Embryonic facial prominence (tissue), 1 donor: ENCODE results near the gene BMP7.

Experiments used
- DNase-seq: peaks from one replicate; pipeline ENCODE4 v3.0.0-alpha.2; 2016; ENCODE audit errors: extremely low spot score

BMP7 gene

DNA sequence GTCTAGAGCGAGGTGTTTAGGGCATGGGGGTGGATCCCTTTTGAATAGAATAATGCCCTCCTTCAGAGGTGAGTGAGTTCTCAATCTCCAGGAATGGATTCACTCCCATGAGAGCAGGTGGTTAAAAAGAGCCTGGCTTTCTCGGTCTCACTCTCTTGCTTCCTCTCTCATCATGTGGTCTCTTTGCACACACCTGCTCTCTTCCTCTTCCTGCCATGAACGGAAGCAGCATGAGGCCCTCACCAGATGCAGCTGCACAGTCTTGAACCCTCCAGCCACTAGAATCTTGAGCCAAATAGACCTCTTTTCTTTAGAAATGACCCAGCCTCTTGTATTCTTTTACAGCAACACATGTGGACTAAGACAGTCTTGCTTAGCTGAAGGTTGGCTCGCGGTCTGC is 119.3 kb downstream of the BMP7 start:
- DNase-seq, result no peak

DNA sequence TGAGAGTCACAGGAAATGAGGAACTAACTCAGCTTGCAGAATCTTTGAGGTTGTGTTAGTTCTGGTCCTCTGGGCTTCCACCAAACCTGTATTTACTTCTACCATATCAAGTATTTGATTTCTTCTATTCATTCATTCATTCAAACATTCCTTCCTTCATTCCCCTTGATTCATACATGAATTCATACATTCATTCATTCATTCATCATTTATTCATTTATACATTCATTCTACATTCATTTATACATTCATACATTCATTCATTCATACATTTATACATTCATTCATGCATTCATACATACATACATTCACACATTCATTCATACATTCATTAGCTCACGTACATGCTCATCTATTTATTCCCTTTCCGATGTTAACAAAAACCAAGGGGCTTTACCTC is 120.3 kb downstream of the BMP7 start:
- DNase-seq, result no peak

DNA sequence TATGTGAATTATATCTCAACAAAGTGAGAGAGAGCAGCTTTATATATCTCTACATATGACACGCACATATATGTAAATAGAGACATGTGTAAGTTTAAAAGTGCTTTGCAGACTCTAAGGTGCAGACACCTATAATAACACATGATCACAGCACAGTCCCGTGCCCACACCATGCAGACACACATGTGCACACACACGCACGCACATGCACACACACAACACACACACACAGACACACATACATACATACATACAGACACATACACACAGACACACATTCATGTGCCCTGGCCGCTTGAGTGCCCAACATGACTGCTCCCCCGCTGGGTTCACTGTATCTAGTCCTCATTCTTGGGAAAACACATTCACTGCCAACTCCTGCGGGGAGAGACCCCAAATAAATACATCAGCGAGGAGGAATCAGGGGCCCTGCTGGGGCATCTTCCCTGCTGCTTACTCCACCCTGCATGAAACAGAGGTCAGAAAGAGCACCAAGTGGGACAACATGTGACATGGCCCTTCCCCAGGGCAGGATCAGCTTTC is 121.3 kb downstream of the BMP7 start:
- no peak for DNase-seq

DNA sequence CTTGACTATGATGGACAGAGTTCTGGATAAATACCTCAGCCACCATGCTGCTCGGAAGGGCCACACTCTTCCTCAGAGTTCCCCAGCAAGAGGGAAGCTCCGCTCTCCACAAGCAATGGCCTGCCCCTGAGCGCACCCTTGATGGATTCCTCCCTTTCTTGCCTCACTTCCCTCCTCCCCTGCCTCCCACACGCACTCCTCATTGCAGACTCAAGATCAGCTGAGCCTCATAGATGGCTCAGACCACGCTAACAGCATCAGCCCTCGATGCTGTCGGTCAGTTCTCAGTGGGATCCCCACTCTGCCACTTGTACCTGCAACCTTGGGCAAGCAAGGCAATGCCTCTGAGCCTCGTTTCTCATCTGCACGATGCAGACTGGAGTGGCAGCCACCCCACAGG is 123.3 kb downstream of the BMP7 start:
- DNase-seq, result no peak

DNA sequence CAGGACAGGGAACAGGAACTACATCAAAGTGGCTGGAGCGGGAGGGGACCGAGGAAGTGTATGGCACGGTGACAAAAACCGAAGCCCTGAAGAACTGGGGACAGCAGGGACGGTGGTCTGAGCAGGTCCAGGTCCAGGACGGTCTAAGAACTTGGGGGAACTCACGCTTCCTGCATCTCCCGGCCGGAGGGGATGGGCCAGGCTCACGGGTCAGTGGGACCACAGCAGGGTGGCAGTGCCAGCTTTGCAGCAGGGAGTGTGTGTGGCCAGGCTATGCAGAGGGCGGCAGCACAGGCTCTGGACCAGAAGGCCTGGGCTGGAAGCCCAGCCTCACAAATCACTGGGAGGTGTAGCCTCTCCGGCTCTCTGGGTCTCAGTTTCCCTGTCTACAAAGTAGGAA is 123.8 kb downstream of the BMP7 start:
- DNase-seq, result no peak

DNA sequence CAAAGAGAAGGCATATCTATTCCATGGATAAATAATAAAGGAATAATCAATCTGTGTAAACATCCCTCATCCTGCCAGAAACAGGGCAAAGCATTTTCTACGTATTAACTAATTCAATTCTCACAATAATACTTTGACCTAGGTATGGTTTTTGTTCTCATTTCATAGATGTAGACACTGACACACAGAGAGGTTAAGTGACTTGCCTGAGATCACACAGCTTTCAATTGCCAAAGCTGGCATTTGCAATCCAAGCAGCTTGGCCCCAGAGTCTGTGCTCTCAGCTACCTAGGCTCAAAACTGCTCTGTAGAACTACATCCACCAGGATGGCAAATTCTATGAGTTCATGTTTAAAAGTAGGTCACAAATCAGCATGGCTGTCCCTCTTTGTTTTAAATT is 124.9 kb downstream of the BMP7 start:
- DNase-seq, result no peak

DNA sequence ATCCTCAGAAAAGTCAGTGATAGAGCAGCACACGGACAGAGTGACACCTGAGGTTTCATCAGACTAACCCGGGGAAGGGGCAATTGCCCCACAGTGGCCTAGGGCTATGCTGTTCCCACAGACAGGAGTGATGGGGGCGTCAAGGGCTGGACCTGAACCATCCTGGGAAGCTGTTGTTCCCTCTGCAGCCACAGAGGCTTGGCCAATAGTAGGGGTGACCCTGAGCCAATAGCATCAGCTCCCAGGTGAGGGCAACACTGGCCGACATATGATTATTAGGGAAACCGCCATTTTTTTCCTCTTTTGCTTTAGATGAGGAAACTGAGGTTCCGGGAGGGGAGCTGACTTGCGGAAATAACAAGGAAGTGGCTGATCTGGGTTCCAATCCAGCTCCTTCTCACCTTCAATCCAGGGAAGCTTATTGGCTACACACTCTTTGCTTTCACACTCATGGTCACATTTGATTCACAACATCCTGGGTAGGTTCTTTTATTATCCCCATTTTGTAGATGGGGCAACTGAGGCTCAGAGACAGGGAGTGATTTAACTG is 126.0 kb downstream of the BMP7 start:
- DNase-seq, result no peak

DNA sequence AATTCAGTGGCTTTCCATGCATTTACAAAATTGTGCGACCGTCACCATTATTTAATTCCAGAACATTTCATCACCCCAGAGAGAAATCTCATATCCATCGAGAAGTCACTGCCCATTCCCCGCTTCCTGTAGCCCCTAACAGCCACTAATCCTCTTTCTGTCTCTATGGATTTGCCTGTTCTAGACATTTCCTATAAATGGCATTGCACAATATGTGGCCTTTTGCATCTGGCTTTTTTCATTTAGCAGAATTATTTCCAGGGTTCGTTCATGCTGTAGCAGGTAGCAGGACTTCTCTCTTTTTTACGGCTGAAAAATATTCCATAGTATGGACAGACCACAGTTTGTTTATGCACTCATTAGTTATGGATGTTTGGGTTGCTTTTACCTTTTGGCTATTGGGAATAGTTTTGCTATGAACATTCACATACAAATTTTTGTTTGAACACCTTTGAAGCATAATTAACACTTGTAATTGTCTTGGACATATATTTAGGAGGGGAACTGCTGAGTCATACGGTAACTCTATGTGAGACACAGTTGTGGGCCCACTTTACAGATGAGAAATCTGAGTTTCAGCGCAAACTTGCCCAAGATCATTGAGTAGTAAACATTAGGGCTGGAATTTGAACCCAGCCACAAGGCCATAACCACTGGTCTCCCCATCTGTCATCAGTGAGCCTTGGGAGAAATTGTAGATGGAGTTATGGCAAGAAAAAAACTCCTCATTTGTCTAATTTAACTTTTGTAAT is 126.9 kb downstream of the BMP7 start:
- DNase-seq, result no peak

DNA sequence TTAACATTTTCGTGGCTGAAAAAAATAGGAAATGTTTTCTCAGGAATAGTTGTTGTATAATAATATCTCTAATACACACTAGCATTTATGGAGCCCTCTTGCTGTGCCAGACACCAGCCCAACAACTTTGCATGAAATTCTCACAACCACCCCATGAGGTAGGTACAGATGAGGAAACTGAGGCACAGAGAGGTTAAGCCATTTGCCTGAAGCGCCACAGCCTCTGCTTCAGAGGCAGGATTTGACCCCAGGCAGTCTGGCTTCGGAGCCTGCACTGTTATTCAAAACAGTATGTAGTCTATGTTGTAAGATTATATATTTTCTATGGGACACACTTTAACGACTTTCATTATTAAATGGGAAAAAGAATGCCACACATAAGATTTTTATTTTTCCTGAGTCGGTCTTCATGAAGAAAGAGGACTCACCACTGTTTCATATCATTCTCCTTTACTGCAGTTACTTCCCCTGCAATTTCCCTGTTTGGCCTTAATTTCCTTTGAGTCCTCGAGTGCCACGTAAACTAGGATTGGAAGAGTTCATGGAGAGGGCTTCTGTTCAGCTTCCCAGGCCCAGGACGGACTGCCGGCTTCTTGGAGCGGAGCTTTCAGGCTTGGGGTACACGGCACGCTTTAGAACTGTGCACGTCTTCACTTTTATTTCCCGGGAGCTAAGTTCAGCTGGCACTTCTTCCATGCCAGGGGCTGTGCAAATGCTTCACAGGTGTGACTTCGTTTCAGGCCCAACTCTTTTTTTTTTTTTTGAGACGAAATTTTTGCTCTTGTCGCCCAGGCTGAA is 128.0 kb downstream of the BMP7 start:
- DNase-seq, result no peak

DNA sequence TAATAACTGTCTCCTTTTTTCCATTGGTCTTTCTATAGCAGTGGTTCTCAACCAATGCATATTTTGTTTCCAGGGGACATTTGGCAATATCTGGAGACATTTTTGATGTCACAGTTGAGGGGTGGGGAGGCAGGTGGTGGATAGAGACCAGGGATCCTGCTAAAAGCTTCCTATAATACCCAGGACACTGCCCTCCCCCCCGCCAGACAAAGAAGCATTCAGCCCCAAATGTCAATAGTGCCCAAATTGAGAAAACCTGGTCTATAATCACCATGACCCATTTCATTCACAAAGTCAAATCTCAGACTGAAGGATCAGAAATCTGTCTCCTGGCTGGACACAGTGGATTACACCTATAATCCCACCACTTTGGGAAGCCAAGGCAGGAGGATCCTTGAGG is 128.8 kb downstream of the BMP7 start:
- DNase-seq, result no peak

DNA sequence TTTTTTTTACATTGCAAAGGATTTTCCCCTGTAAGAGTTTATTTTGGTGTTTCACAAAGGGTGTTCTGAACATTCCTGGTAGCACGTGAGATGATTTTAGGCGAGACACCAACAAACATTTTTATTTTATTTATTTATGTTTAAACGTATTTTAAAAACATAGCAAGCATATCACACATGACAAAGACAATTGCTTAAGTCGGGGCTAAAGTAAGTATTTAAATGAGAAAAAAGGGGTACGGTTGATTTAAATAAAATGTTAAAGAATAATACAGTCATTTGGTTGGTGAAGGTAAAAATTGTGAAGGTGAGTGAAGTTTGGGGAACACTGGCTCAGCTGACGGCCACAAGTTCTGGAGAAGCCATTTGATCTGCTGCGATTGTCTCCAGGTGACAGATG is 129.7 kb downstream of the BMP7 start:
- no peak for DNase-seq

DNA sequence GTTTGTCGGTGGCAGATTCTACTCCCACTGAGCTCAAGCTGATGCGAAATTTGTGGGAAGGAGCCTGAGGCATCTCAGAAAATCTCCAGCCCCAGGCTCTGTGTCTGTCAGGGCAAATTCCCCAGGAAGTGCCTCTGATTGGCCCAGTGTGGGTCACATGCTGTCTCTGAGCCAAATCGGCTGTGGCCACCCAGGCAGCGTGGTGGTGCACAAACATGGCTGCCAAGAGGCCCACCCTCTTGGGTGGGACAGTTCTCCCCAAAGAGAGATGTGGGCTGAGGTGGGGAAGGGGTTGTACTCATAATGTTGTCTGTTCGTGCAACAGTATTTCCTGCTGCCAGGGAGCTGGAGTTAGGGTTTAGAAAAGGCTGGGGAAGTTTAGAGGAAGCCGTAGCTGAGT is 130.6 kb downstream of the BMP7 start:
- no peak for DNase-seq

DNA sequence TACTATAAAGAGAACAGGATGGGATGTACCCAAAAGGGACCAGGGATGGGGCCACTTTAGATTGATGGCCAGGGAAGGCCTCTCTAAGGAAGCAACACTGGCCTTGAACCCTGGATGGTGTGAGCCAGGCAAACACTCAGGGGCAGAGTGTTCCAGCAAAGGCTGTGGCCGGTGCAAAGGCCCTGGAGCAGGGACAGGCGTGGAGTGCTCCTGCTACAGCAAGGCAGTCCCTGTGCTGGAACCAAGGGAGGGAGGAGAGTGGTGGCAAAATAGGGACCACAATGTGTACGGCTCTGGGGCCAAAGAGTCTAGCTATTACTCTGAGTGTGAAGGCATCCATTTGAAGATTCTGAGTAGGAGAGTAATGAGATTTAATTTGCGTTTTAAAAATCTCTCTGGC is 131.6 kb downstream of the BMP7 start:
- no peak for DNase-seq

DNA sequence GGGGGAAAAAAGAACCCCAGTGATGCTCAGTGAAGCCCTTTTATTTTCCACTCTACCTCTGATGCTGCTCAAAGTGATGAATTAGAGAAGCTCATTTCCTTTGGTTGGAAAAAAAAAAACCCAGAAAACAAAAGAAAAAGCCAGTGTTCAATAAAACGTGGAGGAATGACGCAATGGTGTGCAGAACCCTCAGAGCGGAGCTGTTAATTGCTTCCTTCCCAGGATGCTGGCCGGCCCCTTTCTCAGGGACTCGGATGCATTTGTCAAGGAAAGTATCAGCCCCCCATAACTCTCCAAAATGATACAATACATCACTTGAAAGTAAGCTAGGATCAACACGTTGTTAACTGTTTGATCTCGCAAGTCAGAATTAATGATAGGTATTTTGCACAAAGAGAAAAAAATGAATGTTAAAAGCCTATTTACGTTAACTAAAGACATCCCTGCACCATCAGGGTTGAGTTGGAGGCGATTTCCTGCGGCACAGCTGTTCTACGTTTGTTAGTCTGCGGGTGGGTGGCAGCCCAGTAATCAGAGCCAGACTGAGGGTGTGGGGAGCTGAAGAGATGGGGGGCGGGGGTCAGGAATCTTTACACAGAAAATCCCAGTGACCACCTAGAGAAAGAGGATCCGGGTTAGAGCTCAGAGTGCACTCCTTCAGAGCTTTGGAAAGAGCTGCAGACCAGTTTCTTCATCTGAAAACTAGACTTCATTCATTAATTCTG is 132.4 kb downstream of the BMP7 start:
- peak; percentile 43 for DNase-seq

DNA sequence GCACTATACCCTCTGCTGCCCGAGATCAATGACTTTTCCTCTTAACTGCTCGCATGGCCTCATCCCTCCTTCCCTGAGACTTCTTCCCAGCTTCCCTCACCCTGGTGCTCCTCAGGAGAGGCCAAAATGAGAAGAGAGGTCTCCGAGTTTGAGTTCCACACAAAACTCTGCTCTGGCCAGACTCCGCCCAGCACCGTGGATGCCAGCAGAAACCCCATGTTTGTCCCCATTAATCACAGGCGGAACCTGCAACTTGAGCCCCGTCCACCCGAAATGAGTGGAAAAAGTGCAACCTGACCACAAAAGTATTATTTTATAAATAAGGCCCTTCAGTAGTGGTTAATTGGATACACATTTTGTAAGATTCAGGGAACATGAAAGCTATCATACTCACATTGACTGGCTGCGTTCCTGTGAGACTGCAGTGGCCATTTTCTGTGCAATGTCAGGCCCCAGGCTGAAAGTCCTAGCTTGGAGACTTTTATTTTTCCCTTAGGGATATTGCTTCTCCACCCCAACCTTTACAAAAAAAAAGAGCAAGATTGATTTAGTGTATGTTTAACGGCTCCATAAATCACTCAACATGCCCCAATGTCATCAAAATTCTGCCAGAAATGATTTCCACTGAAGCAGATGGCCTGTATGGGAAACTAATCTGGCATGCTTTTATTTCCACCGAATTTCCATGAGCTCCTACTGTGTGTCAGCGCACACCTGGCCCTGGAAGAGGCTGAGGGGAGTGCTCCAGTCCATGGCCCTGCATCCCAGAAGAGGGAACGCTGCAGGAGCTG is 134.6 kb downstream of the BMP7 start:
- no peak for DNase-seq

DNA sequence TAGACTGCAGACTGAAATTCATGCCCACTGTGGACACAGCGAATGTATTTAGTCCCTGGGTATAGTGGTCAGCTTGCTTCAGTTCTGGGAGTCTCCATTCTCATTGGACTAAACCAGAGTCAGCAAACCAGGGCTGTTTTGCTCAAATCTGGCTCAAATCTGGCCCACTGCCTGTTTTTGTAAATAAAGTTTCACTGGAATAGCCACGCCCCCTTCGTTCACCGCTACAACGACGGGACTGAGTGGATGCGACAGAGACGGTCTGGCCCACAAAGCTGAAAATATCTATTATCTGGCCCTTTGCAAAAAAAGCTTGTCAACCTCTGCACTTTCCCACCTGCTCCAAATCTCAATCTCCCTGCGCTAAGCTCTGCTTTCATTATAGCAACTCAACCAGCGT is 135.4 kb downstream of the BMP7 start:
- no peak for DNase-seq

DNA sequence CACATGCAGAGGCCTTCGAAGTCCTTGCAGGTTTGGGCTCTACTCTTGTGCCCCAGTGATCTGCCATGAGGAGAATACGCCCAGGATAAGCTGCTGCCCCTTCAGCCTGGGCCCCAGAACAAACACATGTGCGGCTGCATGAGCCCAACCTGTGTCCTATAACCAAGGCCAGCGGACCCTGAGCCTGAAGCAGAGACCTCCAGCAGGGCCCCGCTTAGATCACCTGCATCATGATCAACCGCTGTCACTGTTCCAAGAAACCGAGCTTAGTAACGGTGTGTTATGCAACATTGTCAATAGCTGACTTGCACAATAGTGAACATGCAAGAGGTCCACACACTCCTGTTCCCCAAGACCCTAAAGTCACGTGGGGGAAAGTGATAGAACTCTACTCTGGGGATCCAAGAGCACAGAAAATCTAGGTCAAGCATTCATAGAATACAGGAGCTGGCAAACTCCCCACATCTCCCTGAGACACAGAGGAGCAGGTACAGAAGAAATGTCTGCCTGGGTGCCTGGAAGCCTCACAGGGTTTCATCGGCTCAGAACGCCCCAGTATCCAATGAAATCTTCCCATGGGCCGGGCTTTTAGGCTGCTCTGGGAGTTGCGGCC is 136.2 kb downstream of the BMP7 start:
- no peak for DNase-seq

DNA sequence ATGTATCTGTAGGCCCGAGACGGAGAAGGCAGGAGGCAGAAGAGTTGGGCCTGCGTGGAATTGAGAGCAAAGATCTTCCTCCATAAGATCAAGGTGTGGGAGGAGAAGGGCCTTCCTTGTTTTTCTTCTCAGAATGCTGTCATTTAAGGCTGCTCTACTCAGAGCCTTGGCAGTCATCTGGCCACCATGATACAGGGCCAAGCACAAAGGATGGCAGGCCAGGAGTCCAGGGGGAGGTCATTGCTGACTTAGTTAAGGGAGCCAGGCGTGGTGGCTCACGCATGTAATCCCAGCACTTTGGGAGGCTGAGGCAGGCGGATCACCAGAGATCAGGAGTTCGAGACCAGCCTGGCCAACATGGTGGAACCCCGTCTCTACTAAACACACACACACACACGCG is 137.1 kb downstream of the BMP7 start:
- DNase-seq, result no peak

DNA sequence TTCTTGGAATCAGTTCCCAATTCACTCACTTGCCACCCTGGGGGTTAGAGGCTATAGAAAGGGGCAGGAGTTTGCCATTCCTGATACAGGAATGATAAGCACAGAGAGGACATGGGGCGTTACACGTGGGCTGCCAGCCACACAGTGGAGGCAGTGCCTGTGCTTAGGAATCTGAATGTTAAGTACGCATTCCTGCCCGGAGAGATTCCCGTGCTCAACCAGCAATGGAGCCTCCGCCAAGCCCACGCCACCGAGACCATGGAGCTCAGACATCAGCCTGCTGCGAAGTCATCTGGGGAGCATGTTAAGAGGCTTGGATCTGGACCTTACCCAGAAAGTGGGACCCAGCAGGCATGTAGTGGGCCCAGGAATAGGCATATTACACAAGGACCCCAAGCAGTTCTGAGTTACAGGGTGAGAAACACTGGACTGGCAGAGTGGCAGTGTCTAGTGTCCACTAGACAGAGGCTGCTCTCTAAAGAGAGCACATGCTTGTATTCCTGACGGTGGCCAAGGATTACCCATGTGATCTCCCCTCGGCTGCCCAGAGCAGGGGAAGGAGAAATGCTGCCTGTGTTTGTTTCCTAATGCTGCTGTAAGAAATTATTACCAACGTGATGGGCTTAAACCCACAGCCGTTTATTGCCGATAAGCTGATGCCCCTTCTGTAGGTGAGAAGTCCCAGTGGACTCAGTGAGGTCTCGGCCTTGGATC is 138.2 kb downstream of the BMP7 start:
- DNase-seq, result no peak

DNA sequence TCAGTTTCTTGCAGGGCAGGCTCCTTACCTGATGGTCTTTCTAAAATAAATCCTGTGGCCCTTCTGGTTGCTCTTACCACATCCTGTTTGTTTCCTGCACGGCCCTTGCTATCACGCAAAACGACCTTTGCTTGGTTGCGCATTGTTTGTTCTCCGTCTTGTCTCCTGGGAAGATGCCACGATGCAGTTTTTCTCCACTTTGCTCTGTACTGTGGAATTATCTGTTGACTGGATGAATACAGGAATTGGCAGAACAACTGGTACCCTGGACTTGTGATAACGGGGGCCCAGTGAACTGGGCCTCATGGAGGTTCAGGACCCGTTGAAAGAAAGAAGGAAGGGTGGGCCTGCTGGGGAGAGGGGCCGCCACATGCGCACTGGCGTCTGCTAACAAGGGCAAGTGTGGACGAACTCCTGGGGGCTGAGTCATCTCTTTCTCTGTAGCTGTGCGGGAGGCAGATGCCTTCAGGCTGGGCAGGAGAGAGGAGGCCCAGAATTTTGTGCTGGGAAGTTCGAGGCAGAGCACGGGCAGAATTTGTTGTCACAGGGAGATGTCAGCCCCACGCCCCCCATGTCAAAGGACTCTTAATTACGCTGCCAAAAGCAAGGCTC is 139.9 kb downstream of the BMP7 start:
- DNase-seq, result no peak
